H54 (cell line): ENCODE measurements around the gene UBTD1.
"Not testable (repeated sequence)": the region's sequence is repeated elsewhere in the genome, so short reads cannot be mapped to it uniquely, and the experiment has no call there.

Experiments used
- DNase-seq: peaks from one replicate; pipeline ENCODE4 v3.0.0; 2011; ENCODE audit warnings: low spot score, mixed read lengths; ENCODE audit not compliant: insufficient read length
- FAIRE-seq: peaks from 3 replicates; lab custom pipeline; 2011; peaks lifted over from hg19 to GRCh38; lab: Jason Lieb, UNC
- POLR2A ChIP-seq: IDR thresholded peaks from 2 replicates; pipeline ENCODE4 v1.6.1; 2011; ENCODE audit warnings: low read depth, mild to moderate bottlenecking, low read length

UBTD1 gene

DNA sequence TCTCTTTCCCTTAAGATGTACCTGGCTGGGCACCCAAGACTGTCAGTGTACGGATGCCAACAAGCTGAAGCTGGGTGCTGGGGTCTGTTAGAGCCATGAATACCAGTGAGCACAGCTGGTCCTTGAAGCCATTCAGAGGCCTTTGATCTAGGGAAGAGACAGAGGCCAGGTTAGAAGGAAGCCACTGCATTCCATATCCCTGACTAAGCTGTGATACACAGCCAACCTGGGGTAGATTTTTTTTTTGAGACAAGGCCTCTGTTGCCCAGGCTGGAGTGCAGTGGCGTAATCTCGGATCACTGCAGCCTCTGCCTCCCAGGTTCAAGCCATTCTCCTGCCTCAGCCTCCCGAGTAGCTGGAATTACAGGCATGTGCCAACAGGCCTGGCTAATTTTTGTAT, 32.0 kb upstream of the UBTD1 start:
- peak; percentile 56 for DNase-seq
- TF ChIP-seq POLR2A: no peak
- no peak for FAIRE-seq

DNA sequence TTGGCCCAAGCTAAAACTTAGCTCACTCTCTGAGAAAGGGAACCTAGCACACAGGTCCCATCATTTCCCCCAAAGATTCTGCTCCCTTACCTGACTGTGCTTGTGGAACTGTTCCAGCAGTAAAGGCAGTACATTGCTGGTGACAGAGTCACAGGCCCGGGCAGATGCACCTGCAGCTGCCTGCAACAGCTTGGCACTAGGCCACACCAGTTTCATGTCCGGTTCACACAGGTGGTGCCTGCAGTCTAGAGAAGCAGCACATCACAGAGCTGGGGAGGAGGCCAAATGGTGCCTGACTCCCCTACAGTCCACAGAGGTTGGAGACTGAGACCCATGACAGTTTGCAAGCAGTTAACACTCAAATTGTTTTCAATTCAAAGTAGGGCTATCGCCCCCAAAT, 30.6 kb upstream of the UBTD1 start:
- FAIRE-seq: no peak
- DNase-seq: no peak
- no peak for TF ChIP-seq POLR2A

DNA sequence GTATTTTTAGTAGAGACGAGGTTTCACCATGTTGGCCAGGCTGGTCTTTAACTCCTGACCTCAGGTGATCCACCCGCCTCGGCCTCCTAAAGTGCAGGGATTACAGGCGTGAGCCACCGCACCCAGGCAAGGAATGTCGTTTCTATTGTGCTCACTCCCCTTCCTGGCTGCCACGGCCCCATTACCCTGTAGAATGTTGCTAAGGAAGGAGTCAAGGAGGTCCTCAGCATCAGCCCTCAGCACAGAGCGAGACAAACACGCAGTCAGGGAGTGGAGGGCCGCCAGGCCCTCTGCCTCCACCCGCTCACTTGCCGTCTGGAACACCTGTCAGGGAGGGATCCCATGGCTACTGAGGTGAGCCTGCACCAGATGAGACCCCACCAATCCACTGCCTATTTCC, 29.9 kb upstream of the UBTD1 start:
- not testable (repeated sequence) for FAIRE-seq, DNase-seq

DNA sequence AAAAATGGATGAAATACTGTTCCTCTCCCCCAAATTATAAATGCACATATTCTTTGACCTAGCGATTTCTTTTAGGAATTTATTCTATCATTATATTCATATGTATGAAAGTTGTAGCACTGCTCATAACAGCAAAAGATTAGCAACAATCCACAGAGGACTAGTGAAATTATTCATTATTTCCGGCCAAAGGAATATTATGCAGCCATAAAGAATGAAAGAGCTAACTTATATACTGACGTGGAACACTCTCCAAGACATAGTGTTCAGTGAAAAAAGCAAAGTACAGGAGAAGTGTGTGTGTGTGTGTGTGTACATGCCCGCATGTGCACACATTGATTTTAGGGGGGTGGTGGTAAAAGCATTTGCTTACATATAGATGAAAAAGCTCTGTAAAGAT, 23.8 kb upstream of the UBTD1 start:
- no peak for FAIRE-seq
- no peak for TF ChIP-seq POLR2A
- no peak for DNase-seq

DNA sequence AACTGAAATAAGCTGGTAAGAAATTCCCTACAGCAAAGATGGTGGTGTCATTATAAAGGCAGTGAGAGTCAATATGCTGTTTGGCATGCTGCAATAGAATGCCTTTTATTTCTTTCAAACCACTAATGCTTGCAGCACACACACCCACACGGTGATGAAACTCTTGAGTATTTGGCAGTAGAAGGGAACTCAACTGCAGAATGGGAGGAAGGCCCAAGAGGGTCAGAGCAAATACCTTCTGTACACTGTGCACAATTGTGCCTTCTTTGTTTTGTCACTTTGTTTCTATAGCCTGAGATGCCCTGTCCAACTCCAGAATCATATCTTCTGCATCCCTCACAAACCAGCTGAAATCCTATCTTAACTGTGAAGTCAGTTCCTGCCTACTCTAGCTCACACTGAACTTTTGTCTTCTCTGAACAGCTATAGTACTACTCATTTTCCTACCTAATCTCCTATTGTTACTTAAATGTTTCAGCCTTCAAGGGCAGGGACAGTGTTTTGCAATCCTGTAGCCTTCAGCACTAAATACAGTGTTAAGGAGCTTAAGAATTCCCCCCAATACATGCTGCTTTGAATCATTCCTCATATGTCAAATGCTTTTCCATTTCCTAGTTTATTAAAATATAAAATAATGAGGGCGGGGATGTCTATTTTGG, 22.7 kb upstream of the UBTD1 start:
- no peak for DNase-seq
- FAIRE-seq: no peak
- no peak for TF ChIP-seq POLR2A

DNA sequence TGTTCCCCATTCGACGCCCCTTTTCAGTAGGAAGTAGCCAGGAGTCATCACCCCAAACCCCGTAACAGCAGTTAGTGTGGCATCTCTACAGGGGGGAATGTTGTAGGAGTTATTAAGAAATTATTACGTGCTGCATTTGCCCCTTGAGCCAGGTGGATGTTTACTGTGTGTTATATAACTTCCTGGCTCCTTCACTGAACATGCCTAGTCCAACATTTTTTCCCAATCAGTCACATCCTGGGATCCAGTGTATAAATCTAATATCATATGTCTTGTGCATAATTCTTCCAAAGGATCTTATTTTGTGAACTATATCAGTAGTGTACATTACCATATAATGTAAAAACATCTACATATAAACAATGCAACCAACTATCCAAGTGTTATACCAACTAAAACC, 19.3 kb upstream of the UBTD1 start:
- not testable (repeated sequence) for DNase-seq
- FAIRE-seq: peak; percentile 36

DNA sequence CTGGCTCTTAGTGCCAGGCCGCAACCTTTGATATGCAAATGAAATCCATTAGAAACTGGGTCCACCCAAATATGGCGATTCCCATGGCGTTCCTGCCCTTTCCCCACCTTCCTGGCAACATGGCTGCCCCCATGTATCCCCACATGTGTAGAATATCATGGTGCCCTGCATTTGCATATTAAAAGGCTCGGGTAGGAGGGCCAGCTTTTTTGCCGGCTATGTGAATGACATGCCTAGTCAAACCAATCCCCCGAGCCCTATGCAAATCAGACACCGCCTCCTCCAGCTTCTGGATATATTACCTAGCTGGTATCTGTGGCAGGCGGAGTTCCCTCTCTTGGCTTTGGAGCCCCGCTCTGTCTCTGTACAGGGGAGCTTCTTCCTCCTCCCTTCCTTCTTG, 18.8 kb upstream of the UBTD1 start:
- no peak for TF ChIP-seq POLR2A
- no peak for FAIRE-seq
- no peak for DNase-seq

DNA sequence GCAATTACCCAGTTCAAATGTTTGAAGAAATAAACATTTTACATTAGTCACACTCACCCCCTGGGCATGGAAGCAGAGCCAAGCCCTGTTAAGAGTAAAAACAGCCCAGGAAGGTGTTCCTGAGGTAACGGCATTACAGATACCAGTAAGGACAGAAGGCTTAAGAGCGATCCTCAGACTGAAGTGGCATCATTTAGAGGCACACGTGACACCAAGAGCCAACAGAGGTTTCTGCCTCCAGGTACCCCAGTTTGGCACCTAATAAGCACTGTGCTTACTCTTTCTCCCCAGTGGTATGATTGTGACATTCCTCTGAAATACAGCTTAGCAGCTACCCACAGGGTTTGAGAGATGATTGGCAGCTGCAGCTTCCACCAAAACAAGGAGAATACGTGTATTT, 17.7 kb upstream of the UBTD1 start:
- no peak for FAIRE-seq
- no peak for DNase-seq
- TF ChIP-seq POLR2A: no peak

DNA sequence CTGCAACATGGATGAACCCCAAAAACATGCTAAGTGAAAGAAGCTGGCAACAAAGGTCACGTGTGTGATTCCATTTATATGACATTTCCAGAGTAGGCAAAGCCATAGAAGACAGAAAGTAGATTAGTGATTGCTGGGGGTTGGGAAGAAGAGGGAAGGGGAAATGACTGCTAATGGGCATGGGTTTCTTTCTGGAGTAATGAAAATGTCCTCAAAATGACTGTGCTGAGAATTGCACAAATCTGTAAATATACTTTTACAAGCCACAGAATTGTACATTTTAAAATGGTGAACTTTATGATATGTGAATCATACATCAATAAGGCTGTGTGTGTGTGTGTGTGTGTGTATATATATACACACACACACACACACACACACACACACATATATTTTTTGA, 16.3 kb upstream of the UBTD1 start:
- no peak for FAIRE-seq
- TF ChIP-seq POLR2A: no peak
- DNase-seq: no peak

DNA sequence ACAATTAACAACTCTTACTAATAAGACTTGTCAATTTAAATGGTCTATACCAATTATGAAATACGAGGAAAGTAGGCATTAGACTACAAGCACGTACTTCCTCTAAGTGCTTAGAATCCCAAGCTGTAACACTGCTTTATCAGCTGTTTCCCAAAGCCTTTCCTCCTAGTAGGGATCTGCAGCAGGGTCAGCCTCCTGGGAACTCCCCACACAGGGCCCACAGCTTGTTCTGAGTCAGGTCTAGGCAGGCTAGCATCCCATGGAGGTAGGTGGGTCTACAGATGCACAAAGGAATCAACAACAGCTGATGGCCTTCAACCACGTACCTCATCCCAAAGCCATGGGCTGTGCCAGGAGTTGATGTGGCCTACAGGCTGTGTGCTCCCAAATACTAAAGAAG, 15.2 kb upstream of the UBTD1 start:
- DNase-seq (no peak), FAIRE-seq (no peak)
- no peak for TF ChIP-seq POLR2A

DNA sequence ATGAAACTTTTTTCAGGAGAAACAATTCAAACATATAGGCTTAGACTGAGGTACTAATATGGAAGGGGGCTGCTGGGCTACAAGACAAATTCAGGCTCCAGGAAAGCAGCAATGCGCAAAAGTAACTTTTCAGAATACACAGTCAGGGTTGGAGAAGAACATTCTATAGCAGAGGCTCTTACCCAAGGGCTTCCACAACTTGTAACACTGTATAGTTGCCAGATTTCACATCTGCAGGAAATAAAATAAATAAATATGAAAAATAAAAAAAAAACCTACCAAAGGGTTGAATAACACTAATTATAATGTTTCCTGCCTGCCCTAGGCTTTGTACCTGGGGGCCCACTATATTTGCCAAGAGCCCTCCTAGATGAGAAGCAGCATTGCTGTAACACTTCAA, 14.8 kb upstream of the UBTD1 start:
- no peak for TF ChIP-seq POLR2A
- no peak for FAIRE-seq
- no peak for DNase-seq

DNA sequence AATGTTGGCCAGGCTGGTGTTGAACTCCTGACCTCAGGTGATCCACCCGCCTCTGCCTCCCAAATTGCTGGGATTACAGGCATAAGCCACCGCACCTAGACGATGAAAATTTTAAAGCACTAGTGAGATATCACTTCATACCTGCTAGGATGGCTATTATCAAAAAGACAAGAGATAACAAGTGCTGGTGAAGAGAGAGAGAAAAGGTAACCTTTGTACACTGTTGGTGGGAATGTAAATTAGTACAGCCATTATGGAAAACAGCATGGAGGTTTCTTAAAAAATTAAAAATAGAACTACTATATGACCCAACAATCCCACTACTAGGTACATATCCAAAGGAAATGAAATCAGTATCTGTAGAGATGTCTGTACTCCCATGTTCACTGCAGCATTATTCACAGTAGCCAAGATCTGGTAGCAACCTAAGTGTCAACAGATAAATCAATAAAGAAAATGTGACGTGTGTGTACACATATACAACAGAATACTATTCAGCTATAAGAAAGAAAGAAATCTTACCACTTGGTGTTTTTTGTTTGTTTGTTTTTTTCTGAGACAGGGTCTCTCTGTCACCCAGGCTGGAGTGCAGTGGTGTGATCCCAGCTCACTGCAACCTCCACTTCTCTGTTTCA, 13.0 kb upstream of the UBTD1 start:
- TF ChIP-seq POLR2A: no peak
- no peak for FAIRE-seq
- DNase-seq: no peak

DNA sequence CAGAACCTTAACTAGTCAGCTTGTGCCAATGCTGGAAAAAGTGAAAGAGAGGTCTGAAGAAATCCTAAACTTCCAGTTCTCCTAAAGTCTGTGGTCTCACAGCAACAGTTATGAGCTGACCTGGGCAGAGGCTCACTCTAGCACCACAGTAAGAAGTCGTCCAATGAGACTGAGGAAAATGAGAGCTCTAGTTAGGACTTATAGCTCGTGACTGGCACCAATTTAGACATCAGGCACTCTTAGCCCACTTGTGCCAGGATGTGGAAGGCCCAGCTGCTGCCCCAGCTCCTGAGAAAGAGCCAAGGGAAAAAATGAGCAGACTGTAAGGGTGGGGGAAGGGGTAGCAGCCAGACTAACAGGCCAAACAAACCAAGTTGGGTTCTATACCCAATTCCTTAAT, 8.1 kb upstream of the UBTD1 start:
- no peak for TF ChIP-seq POLR2A
- DNase-seq: no peak
- FAIRE-seq: no peak

DNA sequence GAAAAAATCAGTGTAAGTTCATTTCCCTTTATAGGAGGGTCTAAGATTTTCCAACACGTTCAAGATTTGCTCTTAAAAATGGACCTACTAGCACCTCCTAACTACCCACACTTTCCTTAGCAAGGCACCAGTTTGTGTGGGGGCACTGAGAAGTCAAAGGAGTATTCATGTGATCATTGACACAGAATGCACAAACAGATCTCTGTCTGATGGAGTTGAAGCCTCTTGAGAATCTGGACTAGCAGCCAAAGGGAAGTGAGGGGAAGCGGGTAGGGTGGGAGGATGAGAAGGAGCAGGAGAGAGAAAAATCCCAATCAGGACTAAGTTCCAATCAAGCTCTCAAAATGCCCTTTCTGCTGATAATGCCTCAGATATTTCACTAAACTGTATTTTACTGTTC, 4.6 kb upstream of the UBTD1 start:
- FAIRE-seq: no peak
- no peak for DNase-seq
- TF ChIP-seq POLR2A: no peak

DNA sequence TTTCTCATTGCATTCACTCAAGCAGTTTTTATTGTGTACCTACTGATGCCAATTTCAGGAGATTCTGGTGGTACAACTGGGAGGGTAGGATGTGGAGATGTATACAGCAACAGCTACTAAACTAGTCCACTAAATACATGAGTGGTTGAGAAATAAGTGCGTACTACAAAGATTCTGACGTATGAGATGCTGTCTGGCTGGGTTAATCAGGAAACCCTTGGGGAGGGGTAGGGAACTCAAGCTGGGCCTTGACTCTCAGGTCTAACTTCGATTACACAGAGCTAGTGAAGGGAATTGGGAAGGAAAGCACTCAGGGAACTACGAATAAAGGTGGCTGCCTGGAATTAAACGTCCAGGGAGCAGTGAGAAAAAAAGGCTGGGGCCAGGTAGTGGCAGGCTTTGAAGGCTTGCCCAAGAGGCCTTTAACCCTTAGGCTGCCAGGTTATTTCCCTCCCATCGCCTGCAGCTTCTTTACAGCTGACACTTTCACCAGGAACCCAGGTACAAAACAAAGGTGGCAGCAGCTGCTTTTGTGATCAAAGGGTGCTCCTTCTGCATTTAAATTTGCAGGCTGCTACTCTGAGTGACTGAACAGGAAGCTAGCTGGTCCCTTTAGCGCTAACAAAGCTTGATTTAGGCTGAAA, 3.7 kb upstream of the UBTD1 start:
- no peak for TF ChIP-seq POLR2A
- no peak for FAIRE-seq
- no peak for DNase-seq
